Right atrium auricular region (tissue), 2 donors: ENCODE measurements around the gene HS1BP3. TPM values are rescaled to one million over a fixed set of nuclear protein-coding genes. Genes with fewer than 3 reads are reported as not detected.
A peak's percentile ranks its signal among the peaks of the same experiment; 100 is the strongest.

ENCODE experiments used
- DNase-seq: peaks from one replicate; pipeline ENCODE4 v3.0.0-alpha.2; 2019; ENCODE audit warnings: low spot score
- H3K27ac ChIP-seq, 2 donors: fragments of 200-600 bp; sonication (generic); 1 replicate in 1 of 2; 2 replicates in 1 of 2; pipeline ENCODE4 v1.5.1; 2016 to 2019
- H3K27me3 ChIP-seq, 2 donors: fragments of 200-600 bp; sonication (generic); one replicate each; pipeline versions ENCODE4 v1.5.1 to v1.6.0; 2017 to 2019
- H3K36me3 ChIP-seq: fragments of 200-600 bp; sonication (generic); one replicate; pipeline ENCODE4 v1.5.1; 2016
- H3K4me1 ChIP-seq, 2 donors: fragments of 200-600 bp; sonication (generic); one replicate each; pipeline versions ENCODE4 v1.5.1 to v1.6.0; 2017 to 2019
- H3K4me3 ChIP-seq, 2 donors: fragments of 200-600 bp; sonication (generic); 1 replicate in 1 of 2; 2 replicates in 1 of 2; pipeline ENCODE4 v1.5.1; 2017 to 2019; ENCODE audit warnings: mild to moderate bottlenecking in 1 of 2, moderate library complexity in 1 of 2
- H3K9me3 ChIP-seq, 2 donors: fragments of 200-600 bp; sonication (generic); one replicate each; pipeline ENCODE4 v1.5.1; 2019
- CTCF ChIP-seq, 2 donors: fragments of 200-600 bp; sonication (generic); IDR thresholded peaks; one replicate each; pipeline ENCODE4 v1.5.1; 2019; ENCODE audit warnings: antibody characterized with exemption in 2 of 2
- total RNA-seq, 2 donors: library from RNA; depleted of rRNA; stranded (reverse); fragments of >200 nt; gene quantifications; one replicate each; pipeline ENCODE4 v1.1.0, GENCODE V29; 2016

Gene HS1BP3
- total RNA-seq, 2 donors from 2014 or later: 19.5 to 26.0 TPM

GRCh38 chr2:20608666-20609348, 42.1 kb downstream of the HS1BP3 start:
- no peak for TF ChIP-seq CTCF (IDR thresholded peaks at IDR 0.05)
- Histone ChIP-seq H3K27me3 (no peaks in the 10 kb centered on the region), H3K4me1 (peaks cover 0 to 69% of the 10 kb centered on the region in 2 donors), H3K27ac (peak overlapping the region; percentile 14 to 29), H3K9me3 (no peaks in the 10 kb centered on the region), H3K36me3 (no peaks in the 10 kb centered on the region), H3K4me3 (no peak overlapping the region)
- DNase-seq: no peak

- Histone ChIP-seq H3K27me3 (no peaks in the 10 kb centered on the region), H3K27ac (no peak overlapping the region), H3K9me3 (no peaks in the 10 kb centered on the region), H3K4me3 (no peak overlapping the region), H3K36me3 (no peaks in the 10 kb centered on the region), H3K4me1 (peaks cover 0 to 55% of the 10 kb centered on the region in 2 donors)
- DNase-seq: no peak
- no peak for TF ChIP-seq CTCF (IDR thresholded peaks at IDR 0.05)
Measured at GRCh38 chr2:20607446-20607845, 43.5 kb downstream of the HS1BP3 start.

- H3K27ac ChIP-seq: no peak overlapping the region
- DNase-seq: no peak
- H3K4me1 ChIP-seq: peaks cover 0 to 43% of the 10 kb centered on the region in 2 donors
- H3K9me3 ChIP-seq: no peaks in the 10 kb centered on the region
- no peaks in the 10 kb centered on the region for H3K36me3 ChIP-seq
- no peak overlapping the region for H3K4me3 ChIP-seq
- TF ChIP-seq CTCF (IDR thresholded peaks at IDR 0.05): no peak
- H3K27me3 ChIP-seq: no peaks in the 10 kb centered on the region
Measured at GRCh38 chr2:20606198-20606597, 44.7 kb downstream of the HS1BP3 start.

- DNase-seq: no peak
- Histone ChIP-seq H3K27ac (peak overlapping the region; percentile 22 to 53), H3K4me3 (no peak overlapping the region), H3K27me3 (no peaks in the 10 kb centered on the region), H3K36me3 (no peaks in the 10 kb centered on the region), H3K4me1 (peaks cover 0 to 37% of the 10 kb centered on the region in 2 donors), H3K9me3 (no peaks in the 10 kb centered on the region)
- no peak for TF ChIP-seq CTCF (IDR thresholded peaks at IDR 0.05)
Measured at GRCh38 chr2:20604951-20605381, 45.9 kb downstream of the HS1BP3 start.

- Histone ChIP-seq H3K9me3 (no peaks in the 10 kb centered on the region), H3K4me3 (no peak overlapping the region), H3K27me3 (no peaks in the 10 kb centered on the region), H3K4me1 (peaks cover 0 to 37% of the 10 kb centered on the region in 2 donors), H3K36me3 (no peaks in the 10 kb centered on the region), H3K27ac (peak overlapping the region; percentile 2 to 22)
- TF ChIP-seq CTCF (IDR thresholded peaks at IDR 0.05): no peak
- no peak for DNase-seq
Measured at GRCh38 chr2:20604401-20604911, 46.4 kb downstream of the HS1BP3 start.
